GM19239 (cell line): ENCODE data around the gene DNM3.

Source experiments
- DNase-seq: peaks from one replicate; pipeline ENCODE4 v3.0.0; 2011; ENCODE audit warnings: low spot score; ENCODE audit not compliant: insufficient read length
- FAIRE-seq: peaks from 2 replicates; lab custom pipeline; 2011; peaks lifted over from hg19 to GRCh38; lab: Jason Lieb, UNC

Gene DNM3

GRCh38 chr1:171912509-171913175 lies 71.3 kb downstream of the DNM3 start:
- DNase-seq (no peak), FAIRE-seq (no peak)

GRCh38 chr1:171913385-171913784 lies 72.1 kb downstream of the DNM3 start:
- FAIRE-seq (no peak), DNase-seq (no peak)

- DNase-seq, result no peak
- FAIRE-seq, result no peak
These were observed 75.0 kb downstream of the DNM3 start for GRCh38 chr1:171916315-171916771.

GRCh38 chr1:171917331-171917730 lies 76.0 kb downstream of the DNM3 start:
- FAIRE-seq, result no peak

GRCh38 chr1:171919891-171920887 lies 78.9 kb downstream of the DNM3 start:
- FAIRE-seq (no peak), DNase-seq (no peak)

More at GRCh38 chr1:171917331-171917730, 76.0 kb downstream of the DNM3 start:
- DNase-seq, result no peak

GRCh38 chr1:171922999-171923398 lies 81.7 kb downstream of the DNM3 start:
- FAIRE-seq, result no peak
- no peak for DNase-seq

- FAIRE-seq, result no peak
- DNase-seq, result no peak
These were observed 87.8 kb downstream of the DNM3 start for GRCh38 chr1:171929121-171929520.

GRCh38 chr1:171931752-171932151 lies 90.5 kb downstream of the DNM3 start:
- DNase-seq, result no peak
- FAIRE-seq, result no peak

- no peak for DNase-seq
- FAIRE-seq, result no peak
These were observed 93.4 kb downstream of the DNM3 start for GRCh38 chr1:171934664-171935063.

- no peak for FAIRE-seq
- DNase-seq, result no peak
These were observed 93.8 kb downstream of the DNM3 start for GRCh38 chr1:171935086-171935485.

- DNase-seq (no peak), FAIRE-seq (no peak)
These were observed 94.4 kb downstream of the DNM3 start for GRCh38 chr1:171935664-171936063.

GRCh38 chr1:171937938-171938337 lies 96.6 kb downstream of the DNM3 start:
- no peak for DNase-seq
- no peak for FAIRE-seq

GRCh38 chr1:171939740-171940139 lies 98.4 kb downstream of the DNM3 start:
- DNase-seq (no peak), FAIRE-seq (no peak)

GRCh38 chr1:171940368-171940767 lies 99.1 kb downstream of the DNM3 start:
- no peak for DNase-seq
- no peak for FAIRE-seq

- FAIRE-seq (no peak), DNase-seq (no peak)
These were observed 100.6 kb downstream of the DNM3 start for GRCh38 chr1:171941920-171942319.

- FAIRE-seq (no peak), DNase-seq (no peak)
These were observed 102.8 kb downstream of the DNM3 start for GRCh38 chr1:171943973-171944561.

GRCh38 chr1:171948511-171948910 lies 107.2 kb downstream of the DNM3 start:
- no peak for DNase-seq

GRCh38 chr1:171949316-171949715 lies 108.0 kb downstream of the DNM3 start:
- FAIRE-seq (no peak), DNase-seq (no peak)

More at GRCh38 chr1:171948511-171948910, 107.2 kb downstream of the DNM3 start:
- FAIRE-seq, result no peak

GRCh38 chr1:171953835-171954234 lies 112.5 kb downstream of the DNM3 start:
- no peak for DNase-seq
- FAIRE-seq, result no peak

GRCh38 chr1:171954361-171954760 lies 113.1 kb downstream of the DNM3 start:
- no peak for FAIRE-seq

GRCh38 chr1:171961861-171962260 lies 120.6 kb downstream of the DNM3 start:
- DNase-seq, result no peak
- no peak for FAIRE-seq

More at GRCh38 chr1:171954361-171954760, 113.1 kb downstream of the DNM3 start:
- DNase-seq, result no peak
